Chondrocyte (in vitro differentiated cells): ENCODE measurements around the gene MCTP2. TPM values are rescaled to one million over a fixed set of nuclear protein-coding genes. Genes with fewer than 3 reads are reported as not detected.

Experiments used
- DNase-seq: peaks from one replicate; pipeline ENCODE4 v3.0.0; 2021; ENCODE audit warnings: mixed read lengths, low spot score
- H3K27ac Mint-ChIP-seq: one replicate; pipeline ENCODE4 v1.8.0; 2021; ENCODE audit warnings: mild to moderate bottlenecking, moderate library complexity, mixed read lengths; ENCODE audit not compliant: unreplicated experiment
- H3K27me3 Mint-ChIP-seq: 2 replicates; pipeline ENCODE4 v1.8.0; 2021; ENCODE audit warnings: low read depth, mixed read lengths
- H3K36me3 Mint-ChIP-seq: 2 replicates; pipeline ENCODE4 v1.8.0; 2021; ENCODE audit warnings: low read depth, mixed read lengths
- H3K4me1 Mint-ChIP-seq: 2 replicates; pipeline ENCODE4 v1.8.0; 2021; ENCODE audit warnings: low read depth, mild to moderate bottlenecking, mixed read lengths
- H3K4me3 Mint-ChIP-seq: one replicate; pipeline ENCODE4 v1.8.0; 2021; ENCODE audit warnings: mild to moderate bottlenecking, moderate library complexity, mixed read lengths; ENCODE audit not compliant: unreplicated experiment
- H3K9me3 Mint-ChIP-seq: 2 replicates; pipeline ENCODE4 v1.8.0; 2021; ENCODE audit warnings: low read depth, mixed read lengths
- total RNA-seq: library from RNA; stranded (reverse); gene quantifications from 3 replicates; pipeline ENCODE4 v1.2.1, GENCODE V29; 2021
- TF ChIP-seq, protein P1 (sequence below): fragments of 200-600 bp; sonication (generic); IDR thresholded peaks from 2 replicates; pipeline ENCODE4 v1.5.0; 2021; ENCODE audit warnings: antibody characterized with exemption, mild to moderate bottlenecking, moderate library complexity

MCTP2 gene
- total RNA-seq, 1 donor from 2014 or later, result 4.5 TPM

DNA sequence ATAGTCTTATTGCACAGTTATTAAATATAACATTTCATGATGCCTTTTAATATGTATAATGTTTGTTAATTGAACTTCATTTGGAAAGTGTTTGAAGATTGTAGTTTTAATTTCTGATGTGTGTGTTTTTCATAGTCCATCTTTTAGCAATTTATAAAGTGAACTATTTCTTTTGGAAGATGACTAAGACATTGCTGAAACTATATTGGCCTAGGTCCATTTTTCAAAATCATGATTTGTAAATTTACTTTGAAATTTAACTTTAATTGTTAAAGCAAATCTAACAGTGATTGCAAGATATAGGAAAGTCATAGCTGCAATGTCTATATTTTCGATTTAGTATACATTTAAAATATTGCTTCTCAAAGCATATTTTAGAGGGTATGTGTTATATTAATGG, 30.8 kb downstream of the MCTP2 start:
- TF ChIP-seq, protein P1, sequence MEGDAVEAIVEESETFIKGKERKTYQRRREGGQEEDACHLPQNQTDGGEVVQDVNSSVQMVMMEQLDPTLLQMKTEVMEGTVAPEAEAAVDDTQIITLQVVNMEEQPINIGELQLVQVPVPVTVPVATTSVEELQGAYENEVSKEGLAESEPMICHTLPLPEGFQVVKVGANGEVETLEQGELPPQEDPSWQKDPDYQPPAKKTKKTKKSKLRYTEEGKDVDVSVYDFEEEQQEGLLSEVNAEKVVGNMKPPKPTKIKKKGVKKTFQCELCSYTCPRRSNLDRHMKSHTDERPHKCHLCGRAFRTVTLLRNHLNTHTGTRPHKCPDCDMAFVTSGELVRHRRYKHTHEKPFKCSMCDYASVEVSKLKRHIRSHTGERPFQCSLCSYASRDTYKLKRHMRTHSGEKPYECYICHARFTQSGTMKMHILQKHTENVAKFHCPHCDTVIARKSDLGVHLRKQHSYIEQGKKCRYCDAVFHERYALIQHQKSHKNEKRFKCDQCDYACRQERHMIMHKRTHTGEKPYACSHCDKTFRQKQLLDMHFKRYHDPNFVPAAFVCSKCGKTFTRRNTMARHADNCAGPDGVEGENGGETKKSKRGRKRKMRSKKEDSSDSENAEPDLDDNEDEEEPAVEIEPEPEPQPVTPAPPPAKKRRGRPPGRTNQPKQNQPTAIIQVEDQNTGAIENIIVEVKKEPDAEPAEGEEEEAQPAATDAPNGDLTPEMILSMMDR, result no peak
- peaks cover 4% of the 10 kb centered on the region for H3K4me1 Mint-ChIP-seq
- H3K27ac Mint-ChIP-seq, result no peak overlapping the region
- H3K4me3 Mint-ChIP-seq, result no peak overlapping the region
- no peaks in the 10 kb centered on the region for H3K36me3 Mint-ChIP-seq
- peaks cover 3% of the 10 kb centered on the region for H3K9me3 Mint-ChIP-seq
- DNase-seq, result no peak
- H3K27me3 Mint-ChIP-seq, result peaks cover 3% of the 10 kb centered on the region

GRCh38 chr15:94263341-94264273, 32.2 kb downstream of the MCTP2 start:
- DNase-seq, result no peak
- Mint-ChIP-seq H3K4me1 (peaks cover 4% of the 10 kb centered on the region), H3K36me3 (peaks cover 2% of the 10 kb centered on the region), H3K27me3 (peaks cover 3% of the 10 kb centered on the region), H3K27ac (no peak overlapping the region), H3K4me3 (no peak overlapping the region), H3K9me3 (peaks cover 3% of the 10 kb centered on the region)
- TF ChIP-seq, protein P1, result no peak

GRCh38 chr15:94265009-94265408, 33.6 kb downstream of the MCTP2 start:
- Mint-ChIP-seq H3K27me3 (peaks cover 3% of the 10 kb centered on the region), H3K4me3 (no peak overlapping the region)

DNA sequence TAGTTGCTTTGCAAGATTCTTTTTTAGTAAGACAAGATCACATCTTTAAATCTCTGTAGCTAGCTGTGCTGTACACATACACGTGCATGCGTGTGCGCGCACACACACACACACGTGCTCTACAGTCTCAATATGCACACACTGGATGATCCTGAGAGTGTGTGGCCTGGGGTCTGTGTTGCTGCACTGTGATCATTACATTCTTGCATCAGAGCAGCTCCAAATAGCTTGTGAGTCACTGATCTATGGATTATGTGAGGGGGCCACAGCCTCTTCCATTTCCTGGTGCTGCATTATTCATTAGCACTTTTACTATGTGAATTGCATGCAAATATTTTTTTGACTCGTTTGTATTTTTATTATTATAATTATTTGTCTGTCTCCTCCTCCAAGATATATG, 34.6 kb downstream of the MCTP2 start:
- Mint-ChIP-seq H3K4me3 (no peak overlapping the region), H3K4me1 (peaks cover 4% of the 10 kb centered on the region), H3K9me3 (peaks cover 3% of the 10 kb centered on the region), H3K27ac (no peak overlapping the region), H3K27me3 (peaks cover under 1% of the 10 kb centered on the region), H3K36me3 (peaks cover 2% of the 10 kb centered on the region)
- TF ChIP-seq, protein P1, result no peak
- no peak for DNase-seq

More at GRCh38 chr15:94265009-94265408, 33.6 kb downstream of the MCTP2 start:
- H3K27ac Mint-ChIP-seq, result no peak overlapping the region
- H3K36me3 Mint-ChIP-seq, result peaks cover 2% of the 10 kb centered on the region
- H3K4me1 Mint-ChIP-seq, result peaks cover 4% of the 10 kb centered on the region
- DNase-seq, result no peak
- H3K9me3 Mint-ChIP-seq, result peaks cover 3% of the 10 kb centered on the region
- TF ChIP-seq, protein P1, result no peak

DNA sequence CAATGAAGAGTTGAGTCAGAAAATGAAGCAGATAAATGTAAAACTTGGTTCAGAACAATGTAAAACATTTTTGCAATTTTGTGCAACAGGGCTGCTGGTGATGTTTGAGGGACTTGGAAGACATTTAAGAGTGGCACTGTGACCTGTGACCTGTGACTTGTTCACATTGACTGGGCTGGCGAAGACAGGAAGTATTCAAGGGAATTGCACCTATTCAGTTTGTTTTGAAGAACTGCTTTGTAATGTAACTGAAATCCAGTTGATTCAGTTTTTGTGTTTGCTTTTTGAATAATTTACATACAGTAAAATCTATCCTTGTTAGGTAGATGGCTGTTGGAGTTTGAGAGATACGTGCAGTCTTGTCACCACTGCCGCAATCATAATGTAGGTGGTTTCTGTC, 35.4 kb downstream of the MCTP2 start:
- Mint-ChIP-seq H3K4me3 (no peak overlapping the region), H3K27me3 (no peaks in the 10 kb centered on the region), H3K4me1 (peaks cover 4% of the 10 kb centered on the region)

More for the DNA sequence above, 35.4 kb downstream of the MCTP2 start:
- no peak overlapping the region for H3K27ac Mint-ChIP-seq
- DNase-seq, result no peak
- H3K9me3 Mint-ChIP-seq, result peaks cover 3% of the 10 kb centered on the region
- TF ChIP-seq, protein P1, result no peak
- H3K36me3 Mint-ChIP-seq, result peaks cover 2% of the 10 kb centered on the region
